Activated naive CD4-positive, alpha-beta T cell treated with anti-CD3 and anti-CD28 coated beads for 36 hours (primary cell): Measurements from ENCODE around the gene CDK11B. TPM values are rescaled to one million over a fixed set of nuclear protein-coding genes. Genes with fewer than 3 reads are reported as not detected.

Experiments used
- CTCF ChIA-PET: fragments of 350-600 bp; sonication (Branson Sonifier 250); formaldehyde crosslinking; loops from one replicate; lab custom pipeline; 2021; ENCODE audit warnings: antibody characterized with exemption; lab: Charles Lee
- DNase-seq: peaks from one replicate; pipeline ENCODE4 v3.0.0-alpha.2; 2020
- H3K27ac Mint-ChIP-seq: one replicate; pipeline ENCODE4 v1.8.0; 2021; ENCODE audit warnings: mild to moderate bottlenecking, mixed read lengths
- H3K27me3 Mint-ChIP-seq: one replicate; pipeline ENCODE4 v1.8.0; 2021; ENCODE audit warnings: low read depth, mixed read lengths
- H3K36me3 Mint-ChIP-seq: one replicate; pipeline ENCODE4 v1.8.0; 2021; ENCODE audit warnings: low read depth, mixed read lengths
- H3K4me1 Mint-ChIP-seq: one replicate; pipeline ENCODE4 v1.8.0; 2021; ENCODE audit warnings: low read depth, mixed read lengths
- H3K4me3 Mint-ChIP-seq: one replicate; pipeline ENCODE4 v1.8.0; 2021; ENCODE audit warnings: mild to moderate bottlenecking, moderate library complexity, mixed read lengths
- H3K9me3 Mint-ChIP-seq: one replicate; pipeline ENCODE4 v1.8.0; 2021; ENCODE audit warnings: mixed read lengths
- intact Hi-C: fragments of 100-400 bp; cut with micrococcal nuclease; formaldehyde crosslinking; loops from one replicate; pipeline ENCODE4 v1.15.1; 2023
- total RNA-seq, 2 experiments: library from RNA; stranded (reverse); gene quantifications; one replicate each; pipeline ENCODE4 v1.2.3, GENCODE V29; 2021

CDK11B gene
- total RNA-seq, 2 experiments from 2014 or later, result 33.7 to 34.4 TPM

- DNase-seq, result no peak
- peaks cover 2% of the 10 kb centered on the region for H3K36me3 Mint-ChIP-seq
- peaks cover 4% of the 10 kb centered on the region for H3K4me1 Mint-ChIP-seq
- CTCF ChIA-PET, result interaction anchor here (1.2 kb wide), 2 partner anchors 7 to 10 kb away, joined by 3 to 4 read pairs; no protein-coding TSS in a partner anchor
- no peaks in the 10 kb centered on the region for H3K9me3 Mint-ChIP-seq
- H3K27me3 Mint-ChIP-seq, result peaks cover 4% of the 10 kb centered on the region
- H3K4me3 Mint-ChIP-seq, result no peak overlapping the region
- H3K27ac Mint-ChIP-seq, result no peak overlapping the region
- intact Hi-C loops, result loop anchor here (2.0 kb wide), 1 partner anchor 13 kb away; the partner anchor contains the start of gene MIB2
Observed at GRCh38 chr1:1627829-1628753, 30.7 kb downstream of the CDK11B start.

GRCh38 chr1:1627261-1627828 lies 31.5 kb downstream of the CDK11B start:
- CTCF ChIA-PET, result no interaction called here
- H3K36me3 Mint-ChIP-seq, result peaks cover 2% of the 10 kb centered on the region
- H3K27me3 Mint-ChIP-seq, result peaks cover 4% of the 10 kb centered on the region

GRCh38 chr1:1626207-1627141 lies 32.3 kb downstream of the CDK11B start:
- H3K27ac Mint-ChIP-seq, result no peak overlapping the region
- intact Hi-C loops, result no loop called here
- H3K9me3 Mint-ChIP-seq, result no peaks in the 10 kb centered on the region

More at GRCh38 chr1:1627261-1627828, 31.5 kb downstream of the CDK11B start:
- no peak overlapping the region for H3K4me3 Mint-ChIP-seq
- H3K27ac Mint-ChIP-seq, result no peak overlapping the region
- H3K9me3 Mint-ChIP-seq, result no peaks in the 10 kb centered on the region
- DNase-seq, result no peak
- peaks cover 4% of the 10 kb centered on the region for H3K4me1 Mint-ChIP-seq
- intact Hi-C loops, result no loop called here

GRCh38 chr1:1625824-1626206 lies 33.0 kb downstream of the CDK11B start:
- Mint-ChIP-seq H3K36me3 (peaks cover 2% of the 10 kb centered on the region), H3K27me3 (peaks cover 3% of the 10 kb centered on the region), H3K4me3 (no peak overlapping the region), H3K4me1 (peaks cover 3% of the 10 kb centered on the region), H3K27ac (no peak overlapping the region), H3K9me3 (no peaks in the 10 kb centered on the region)
- CTCF ChIA-PET, result no interaction called here
- intact Hi-C loops, result no loop called here
- DNase-seq, result no peak

More at GRCh38 chr1:1626207-1627141, 32.3 kb downstream of the CDK11B start:
- Mint-ChIP-seq H3K36me3 (peaks cover 2% of the 10 kb centered on the region), H3K4me3 (no peak overlapping the region), H3K4me1 (peaks cover 3% of the 10 kb centered on the region), H3K27me3 (peaks cover 3% of the 10 kb centered on the region)
- CTCF ChIA-PET, result no interaction called here
- no peak for DNase-seq

- Mint-ChIP-seq H3K27ac (no peak overlapping the region), H3K4me1 (peaks cover 2% of the 10 kb centered on the region), H3K4me3 (no peak overlapping the region), H3K36me3 (peaks cover 2% of the 10 kb centered on the region), H3K27me3 (peaks cover 2% of the 10 kb centered on the region), H3K9me3 (no peaks in the 10 kb centered on the region)
- CTCF ChIA-PET, result no interaction called here
- no peak for DNase-seq
- intact Hi-C loops, result no loop called here
Observed at GRCh38 chr1:1625404-1625775, 33.4 kb downstream of the CDK11B start.

GRCh38 chr1:1624443-1625403 lies 34.1 kb downstream of the CDK11B start:
- no peaks in the 10 kb centered on the region for H3K36me3 Mint-ChIP-seq
- no peaks in the 10 kb centered on the region for H3K27me3 Mint-ChIP-seq
- CTCF ChIA-PET, result no interaction called here
- DNase-seq, result no peak
- no peak overlapping the region for H3K27ac Mint-ChIP-seq
- intact Hi-C loops, result no loop called here
- no peaks in the 10 kb centered on the region for H3K4me1 Mint-ChIP-seq
- H3K4me3 Mint-ChIP-seq, result no peak overlapping the region
- H3K9me3 Mint-ChIP-seq, result no peaks in the 10 kb centered on the region

GRCh38 chr1:1623631-1624442 lies 35.0 kb downstream of the CDK11B start:
- DNase-seq, result no peak
- Mint-ChIP-seq H3K4me3 (no peak overlapping the region), H3K27me3 (no peaks in the 10 kb centered on the region), H3K9me3 (no peaks in the 10 kb centered on the region), H3K36me3 (no peaks in the 10 kb centered on the region), H3K27ac (no peak overlapping the region), H3K4me1 (no peaks in the 10 kb centered on the region)
- CTCF ChIA-PET, result no interaction called here
- intact Hi-C loops, result no loop called here

- CTCF ChIA-PET, result no interaction called here
- H3K27ac Mint-ChIP-seq, result no peak overlapping the region
Observed at GRCh38 chr1:1623181-1623630, 35.6 kb downstream of the CDK11B start.

GRCh38 chr1:1622788-1623094 lies 36.1 kb downstream of the CDK11B start:
- intact Hi-C loops, result no loop called here
- no peaks in the 10 kb centered on the region for H3K36me3 Mint-ChIP-seq
- no peaks in the 10 kb centered on the region for H3K27me3 Mint-ChIP-seq
- no peak overlapping the region for H3K4me3 Mint-ChIP-seq
- no peaks in the 10 kb centered on the region for H3K4me1 Mint-ChIP-seq
- DNase-seq, result no peak
- no peaks in the 10 kb centered on the region for H3K9me3 Mint-ChIP-seq
- CTCF ChIA-PET, result no interaction called here
- H3K27ac Mint-ChIP-seq, result no peak overlapping the region

More at GRCh38 chr1:1623181-1623630, 35.6 kb downstream of the CDK11B start:
- intact Hi-C loops, result no loop called here
- H3K36me3 Mint-ChIP-seq, result no peaks in the 10 kb centered on the region
- DNase-seq, result no peak
- no peaks in the 10 kb centered on the region for H3K4me1 Mint-ChIP-seq
- H3K4me3 Mint-ChIP-seq, result no peak overlapping the region
- no peaks in the 10 kb centered on the region for H3K27me3 Mint-ChIP-seq
- H3K9me3 Mint-ChIP-seq, result no peaks in the 10 kb centered on the region

GRCh38 chr1:1622010-1622787 lies 36.6 kb downstream of the CDK11B start:
- Mint-ChIP-seq H3K27me3 (no peaks in the 10 kb centered on the region), H3K9me3 (no peaks in the 10 kb centered on the region), H3K27ac (no peak overlapping the region), H3K36me3 (no peaks in the 10 kb centered on the region), H3K4me1 (peaks cover 2% of the 10 kb centered on the region), H3K4me3 (no peak overlapping the region)
- no peak for DNase-seq
- intact Hi-C loops, result no loop called here
- CTCF ChIA-PET, result no interaction called here
